NCI-H1048 (cell line): ENCODE results near the gene ELL3.

Experiments used
- DNase-seq: peaks from one replicate; lab custom pipeline; 2025; lab: John Stamatoyannopoulos, UW

Gene ELL3

GRCh38 chr15:43723151-43723550, 53.6 kb downstream of the ELL3 start:
- no peak for DNase-seq
